Progenitor cell of endocrine pancreas (in vitro differentiated cells): Measurements from ENCODE around the gene SCN9A. TPM values are rescaled to one million over a fixed set of nuclear protein-coding genes. Genes with fewer than 3 reads are reported as not detected.

Experiments used
- DNase-seq: peaks from one replicate; pipeline ENCODE4 v3.0.0; 2021; ENCODE audit warnings: low spot score; ENCODE audit not compliant: unreplicated experiment
- H3K27ac Mint-ChIP-seq: 2 replicates; pipeline ENCODE4 v1.8.0; 2021; ENCODE audit warnings: mild to moderate bottlenecking, moderate library complexity, mixed read lengths
- H3K27me3 Mint-ChIP-seq: 2 replicates; pipeline ENCODE4 v1.8.0; 2021; ENCODE audit warnings: mixed read lengths
- H3K36me3 Mint-ChIP-seq: 2 replicates; pipeline ENCODE4 v1.8.0; 2022; ENCODE audit warnings: mixed read lengths; ENCODE audit not compliant: insufficient read depth
- H3K4me1 Mint-ChIP-seq: 2 replicates; pipeline ENCODE4 v1.8.0; 2021; ENCODE audit warnings: low read depth, mixed read lengths
- H3K4me3 Mint-ChIP-seq: 2 replicates; pipeline ENCODE4 v1.8.0; 2021; ENCODE audit warnings: low read depth, mild to moderate bottlenecking, moderate library complexity, mixed read lengths
- H3K9me3 Mint-ChIP-seq: 2 replicates; pipeline ENCODE4 v1.8.0; 2021; ENCODE audit warnings: low read depth, mixed read lengths
- CTCF ChIP-seq: fragments of 200-600 bp; sonication (generic); IDR thresholded peaks from one replicate; pipeline ENCODE4 v1.5.0; 2021; ENCODE audit warnings: antibody characterized with exemption, mild to moderate bottlenecking; ENCODE audit not compliant: unreplicated experiment
- total RNA-seq: library from RNA; stranded (reverse); gene quantifications from 2 replicates; pipeline ENCODE4 v1.2.1, GENCODE V29; 2021

Gene SCN9A
- total RNA-seq, 1 donor from 2014 or later: 23.7 TPM

DNA sequence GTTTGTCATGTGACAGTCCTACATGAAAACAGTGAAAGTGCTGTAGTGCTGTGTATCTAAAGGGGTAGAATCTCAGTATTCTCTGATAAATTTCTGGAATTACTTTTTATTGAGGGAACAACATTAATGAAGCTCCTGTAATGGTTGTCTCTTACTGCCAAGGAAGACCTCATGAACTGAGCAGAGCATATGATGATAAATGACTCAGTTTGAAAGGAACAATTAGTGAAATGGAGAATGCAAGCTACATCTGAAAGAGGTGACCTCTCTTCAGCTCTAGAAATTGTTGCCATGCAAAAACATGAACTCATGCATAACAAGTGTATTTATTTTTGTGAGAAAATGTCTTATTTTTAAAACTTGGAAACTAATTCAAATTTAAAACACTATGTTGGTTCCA lies 93.6 kb downstream of the SCN9A start:
- H3K4me1 Mint-ChIP-seq: no peaks in the 10 kb centered on the region
- H3K9me3 Mint-ChIP-seq: no peaks in the 10 kb centered on the region
- H3K4me3 Mint-ChIP-seq: no peak overlapping the region
- H3K36me3 Mint-ChIP-seq: peaks cover 12% of the 10 kb centered on the region
- TF ChIP-seq CTCF: no peak
- DNase-seq: no peak
- H3K27me3 Mint-ChIP-seq: no peaks in the 10 kb centered on the region
- H3K27ac Mint-ChIP-seq: no peak overlapping the region

- no peak overlapping the region for H3K4me3 Mint-ChIP-seq
These were observed 96.9 kb downstream of the SCN9A start for GRCh38 chr2:166278856-166279255.

DNA sequence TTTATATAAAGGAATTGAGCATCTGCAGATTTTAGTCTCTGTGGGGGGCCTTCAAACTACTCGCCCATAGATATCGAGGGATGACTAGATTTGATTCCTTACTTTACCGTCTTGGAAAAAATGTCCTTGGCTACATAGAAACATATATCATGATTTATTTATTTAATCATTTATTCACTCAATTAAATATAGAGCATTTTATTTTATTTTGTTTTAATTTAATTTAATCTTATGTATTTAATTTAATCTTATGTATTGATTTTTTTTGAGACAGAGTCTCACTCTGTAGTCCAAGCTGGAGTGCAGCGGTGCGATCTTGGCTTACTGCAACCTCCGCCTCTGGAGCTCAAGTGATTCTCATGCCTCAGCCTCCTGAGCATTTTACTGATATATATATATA lies 105.4 kb downstream of the SCN9A start:
- Mint-ChIP-seq H3K9me3 (peaks cover 4% of the 10 kb centered on the region), H3K4me3 (no peak overlapping the region)

More at GRCh38 chr2:166278856-166279255, 96.9 kb downstream of the SCN9A start:
- Mint-ChIP-seq H3K27ac (no peak overlapping the region), H3K36me3 (peaks cover 15% of the 10 kb centered on the region), H3K27me3 (no peaks in the 10 kb centered on the region), H3K4me1 (no peaks in the 10 kb centered on the region), H3K9me3 (no peaks in the 10 kb centered on the region)
- DNase-seq: no peak
- no peak for TF ChIP-seq CTCF

GRCh38 chr2:166269322-166269721 lies 106.4 kb downstream of the SCN9A start:
- Mint-ChIP-seq H3K4me3 (no peak overlapping the region), H3K9me3 (peaks cover 8% of the 10 kb centered on the region), H3K27me3 (peaks cover 3% of the 10 kb centered on the region), H3K4me1 (peaks cover 13% of the 10 kb centered on the region), H3K36me3 (peaks cover 15% of the 10 kb centered on the region), H3K27ac (no peak overlapping the region)
- DNase-seq: no peak
- no peak for TF ChIP-seq CTCF

More for the DNA sequence above, 105.4 kb downstream of the SCN9A start:
- Mint-ChIP-seq H3K36me3 (peaks cover 18% of the 10 kb centered on the region), H3K4me1 (peaks cover 8% of the 10 kb centered on the region), H3K27me3 (no peaks in the 10 kb centered on the region), H3K27ac (no peak overlapping the region)
- no peak for TF ChIP-seq CTCF
- DNase-seq: no peak

GRCh38 chr2:166257859-166258258 lies 117.9 kb downstream of the SCN9A start:
- TF ChIP-seq CTCF: no peak
- H3K27ac Mint-ChIP-seq: no peak overlapping the region
- peaks cover 13% of the 10 kb centered on the region for H3K4me1 Mint-ChIP-seq
- no peak for DNase-seq
- no peaks in the 10 kb centered on the region for H3K9me3 Mint-ChIP-seq
- H3K36me3 Mint-ChIP-seq: no peaks in the 10 kb centered on the region
- no peak overlapping the region for H3K4me3 Mint-ChIP-seq
- peaks cover 3% of the 10 kb centered on the region for H3K27me3 Mint-ChIP-seq
